SK-N-SH (cell line): Measurements from ENCODE around the gene PRRC2B. TPM values are rescaled to one million over a fixed set of nuclear protein-coding genes. Genes with fewer than 3 reads are reported as not detected.

Experiments used
- CTCF ChIA-PET: fragments of 300-600, 350-600 bp; formaldehyde crosslinking; extraction: SDS; loops from one replicate; lab custom pipeline; 2021; lab: Yijun Ruan, JAX
- POLR2A ChIA-PET: fragments of 350-600 bp; sonication (Branson Sonifier 250); formaldehyde crosslinking; extraction: SDS; loops from one replicate; lab custom pipeline; 2020; ENCODE audit warnings: antibody characterized with exemption, inconsistent platforms; lab: Yijun Ruan, JAX
- DNase-seq: peaks from one replicate; pipeline ENCODE4 v3.0.0; 2012
- H2AFZ ChIP-seq: fragments of 200-600 bp; sonication (generic); 2 replicates; pipeline ENCODE4 v1.8.1; 2016; ENCODE audit warnings: antibody characterized with exemption, mild to moderate bottlenecking, low read depth
- H3F3A ChIP-seq: fragments of 200-600 bp; sonication (generic); replicated peaks from 2 replicates; pipeline ENCODE3; 2016; ENCODE audit warnings: antibody characterized with exemption, mild to moderate bottlenecking; ENCODE audit not compliant: insufficient read depth
- H3K27ac ChIP-seq, 2 experiments: fragments of 200-500 bp in 1 of 2; fragments of 200-600 bp in 1 of 2; sonication (Bioruptor generic) in 1 of 2; sonication (generic), shearing (Covaris generic) in 1 of 2; 2 replicates each; pipeline versions ENCODE4 v1.5.1 to v1.6.1; 2014 to 2016; ENCODE audit warnings: low read depth in 2 of 2, inconsistent platforms in 1 of 2, low read length in 1 of 2, mild to moderate bottlenecking in 1 of 2, mixed read lengths in 1 of 2
- H3K27me3 ChIP-seq: fragments of 200-600 bp; sonication (generic), shearing (Covaris generic); 2 replicates; pipeline ENCODE4 v1.6.1; 2016; ENCODE audit warnings: mixed run types; ENCODE audit not compliant: insufficient read depth
- H3K36me3 ChIP-seq, 2 experiments: fragments of 200-500 bp in 1 of 2; fragments of 200-600 bp in 1 of 2; sonication (Bioruptor generic) in 1 of 2; sonication (generic) in 1 of 2; replicated peaks in 1 of 2; 2 replicates each; pipeline versions ENCODE3 to v1.5.1; 2014 to 2016; ENCODE audit warnings: low read length in 1 of 2, mild to moderate bottlenecking in 1 of 2; ENCODE audit not compliant: insufficient read depth in 2 of 2, control insufficient read depth in 1 of 2
- H3K4me1 ChIP-seq, 2 experiments: fragments of 200-500 bp in 1 of 2; fragments of 200-600 bp in 1 of 2; sonication (Bioruptor generic) in 1 of 2; sonication (generic), shearing (Covaris generic) in 1 of 2; 2 replicates each; pipeline versions ENCODE4 v1.5.1 to v1.6.1; 2014 to 2016; ENCODE audit warnings: low read depth in 1 of 2, low read length in 1 of 2, mixed run types in 1 of 2; ENCODE audit not compliant: insufficient read depth in 2 of 2, control insufficient read depth in 1 of 2
- H3K4me2 ChIP-seq: fragments of 200-600 bp; sonication (generic), shearing (Covaris generic); 2 replicates; pipeline ENCODE4 v1.6.1; 2017; ENCODE audit warnings: mixed run types
- H3K4me3 ChIP-seq, 2 experiments: fragments of 200-500 bp in 1 of 2; fragments of 200-600 bp in 1 of 2; sonication (Bioruptor generic) in 1 of 2; sonication (generic), shearing (Covaris generic) in 1 of 2; 2 replicates each; pipeline versions ENCODE4 v1.5.1 to v1.8.1; 2014 to 2016; ENCODE audit warnings: low read depth in 2 of 2, inconsistent platforms in 1 of 2, low read length in 1 of 2, mild to moderate bottlenecking in 1 of 2, mixed read lengths in 1 of 2, moderate library complexity in 1 of 2
- H3K79me2 ChIP-seq: fragments of 200-600 bp; sonication (generic); 2 replicates; pipeline ENCODE4 v1.8.1; 2017; ENCODE audit warnings: mild to moderate bottlenecking; ENCODE audit not compliant: insufficient read depth
- H3K9ac ChIP-seq: fragments of 200-600 bp; sonication (generic); 2 replicates; pipeline ENCODE4 v1.6.1; 2017; ENCODE audit warnings: mixed run types
- H3K9me2 ChIP-seq: fragments of 200-600 bp; sonication (generic); 2 replicates; pipeline ENCODE4 v1.6.1; 2017; ENCODE audit warnings: mixed run types
- H3K9me3 ChIP-seq: fragments of 200-600 bp; sonication (generic); 2 replicates; pipeline ENCODE4 v1.6.1; 2017; ENCODE audit warnings: mixed run types, mild to moderate bottlenecking, moderate library complexity
- H4K20me1 ChIP-seq: fragments of 200-600 bp; sonication (generic); 2 replicates; pipeline ENCODE4 v1.6.1; 2017; ENCODE audit warnings: mild to moderate bottlenecking, mixed run types; ENCODE audit not compliant: insufficient read depth
- FOSL2 ChIP-seq: IDR thresholded peaks from 2 replicates; pipeline ENCODE4 v1.4.0; 2012; ENCODE audit warnings: low read depth, mild to moderate bottlenecking, moderate library complexity, borderline replicate concordance
- FOXJ3 ChIP-seq: sonication (generic); formaldehyde crosslinking; IDR thresholded peaks from 2 replicates; pipeline ENCODE4 v1.5.1; 2020; ENCODE audit warnings: mild to moderate bottlenecking, missing genetic modification reagents
- FOXM1 ChIP-seq: IDR thresholded peaks from 2 replicates; pipeline ENCODE4 v1.4.0; 2012; ENCODE audit warnings: low read depth, mild to moderate bottlenecking
- GABPA ChIP-seq: IDR thresholded peaks from 2 replicates; pipeline ENCODE4 v1.4.0; 2012; ENCODE audit warnings: low read depth, mild to moderate bottlenecking
- GATA2 ChIP-seq: sonication (generic); formaldehyde crosslinking; IDR thresholded peaks from 2 replicates; pipeline ENCODE4 v1.5.0; 2020; ENCODE audit warnings: mild to moderate bottlenecking, missing genetic modification reagents
- MXI1 ChIP-seq: IDR thresholded peaks from 2 replicates; pipeline ENCODE4 v1.6.1; 2012; ENCODE audit warnings: mild to moderate bottlenecking, low read depth, low read length, improper control_type of control experiment
- NFIC ChIP-seq: IDR thresholded peaks from 2 replicates; pipeline ENCODE4 v1.4.0; 2012; ENCODE audit warnings: borderline replicate concordance
- RAD21 ChIP-seq: IDR thresholded peaks from 2 replicates; pipeline ENCODE4 v1.6.1; 2012; ENCODE audit warnings: mild to moderate bottlenecking, low read length
- RCOR1 ChIP-seq: fragments of 150-350 bp; IDR thresholded peaks from 2 replicates; pipeline ENCODE4 v1.6.1; 2017; ENCODE audit warnings: antibody characterized with exemption, low read length
- RFX5 ChIP-seq: IDR thresholded peaks from 2 replicates; pipeline ENCODE4 v1.6.1; 2012; ENCODE audit warnings: mild to moderate bottlenecking, improper control_type of control experiment, low read length
- SIN3A ChIP-seq: IDR thresholded peaks from 2 replicates; pipeline ENCODE4 v1.6.1; 2012; ENCODE audit warnings: low read depth, mild to moderate bottlenecking, low read length, moderate library complexity, borderline replicate concordance
- SMC3 ChIP-seq: IDR thresholded peaks from 2 replicates; pipeline ENCODE4 v1.6.1; 2012; ENCODE audit warnings: low read depth, low read length, improper control_type of control experiment
- TCF12 ChIP-seq: IDR thresholded peaks from 2 replicates; pipeline ENCODE4 v1.4.0; 2012
- WGBS: methylation state at CpG from one replicate; pipeline ENCODE4 v1.1.6; 2017; ENCODE audit warnings: low lambda C conversion rate; 5-methylcytosine and 5-hydroxymethylcytosine counted together
- polyA plus RNA-seq, 3 experiments: library from polyadenylated mRNA; depleted of rRNA; stranded (reverse); fragments of >200 nt; gene quantifications; 2 replicates each; pipeline ENCODE4 v1.2.3, GENCODE V29; 2012
- TF ChIP-seq, protein P1 (sequence below): IDR thresholded peaks from 2 replicates; pipeline ENCODE4; 2012
- TF ChIP-seq, protein P2 (sequence below): IDR thresholded peaks from 2 replicates; pipeline ENCODE4 v1.4.0; 2012; ENCODE audit warnings: low read depth
- TF ChIP-seq, protein P3 (sequence below): fragments of 200-600 bp; sonication (generic); IDR thresholded peaks from 2 replicates; pipeline ENCODE4 v1.6.1; 2017; ENCODE audit warnings: antibody characterized with exemption, mild to moderate bottlenecking, moderate library complexity
- TF ChIP-seq, protein P4 (sequence below): fragments of 150-350 bp; IDR thresholded peaks from 2 replicates; pipeline ENCODE4 v1.6.1; 2017; ENCODE audit warnings: antibody characterized with exemption, low read length, low read depth, borderline replicate concordance
- TF ChIP-seq, protein P5 (sequence below): IDR thresholded peaks from 2 replicates; pipeline ENCODE4 v1.4.0; 2012; ENCODE audit warnings: low read depth, borderline replicate concordance
- TF ChIP-seq, protein P6 (sequence below): IDR thresholded peaks from 2 replicates; pipeline ENCODE4 v1.6.1; 2012; ENCODE audit warnings: mild to moderate bottlenecking, low read depth, low read length, moderate library complexity

Gene PRRC2B
- polyA plus RNA-seq, 1 of the 3 experiments (the other 2 are of a cell fraction): 26.3 TPM

DNA sequence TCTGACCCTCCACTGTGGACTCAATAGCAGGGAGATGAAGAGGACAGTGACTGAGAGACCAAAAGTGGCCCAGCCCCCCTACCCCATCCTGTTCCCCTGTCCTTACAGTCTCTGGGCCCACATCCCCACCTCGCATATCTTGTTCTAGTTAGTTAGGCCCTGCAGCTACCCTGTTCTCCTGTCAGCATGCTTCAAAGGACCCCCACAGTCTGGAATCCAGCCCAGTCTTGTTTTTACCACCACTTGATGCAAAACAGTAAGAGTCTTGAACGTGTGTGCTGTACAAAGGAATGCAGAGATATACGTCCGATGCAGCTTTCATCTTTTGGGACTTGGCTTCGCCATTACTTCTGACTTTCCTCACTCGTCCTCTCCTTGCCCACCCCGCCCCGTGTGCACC, 96.6 kb downstream of the PRRC2B start:
- Histone ChIP-seq H3K9ac (no peak overlapping the region), H3K27ac (no peak overlapping the region), H2AFZ (no peak overlapping the region), H3K79me2 (peaks cover 13% of the 10 kb centered on the region; the same call in 1 of the 2 replicates), H3K4me1 (no peaks in the 10 kb centered on the region; a peak in 1 of 4 replicates), H3K27me3 (no peaks in the 10 kb centered on the region), H3K4me2 (no peak overlapping the region), H3K4me3 (no peak overlapping the region), H3K9me3 (no peaks in the 10 kb centered on the region), H3K9me2 (no peaks in the 10 kb centered on the region), H4K20me1 (peaks cover 8% of the 10 kb centered on the region; the same call in 1 of the 2 replicates), H3F3A (peaks cover 3% of the 10 kb centered on the region), H3K36me3 (peaks cover 42 to 99% of the 10 kb centered on the region in 2 experiments)
- DNase-seq: no peak
- ChIA-PET CTCF (interaction anchor here (0.8 to 1.5 kb wide), 3 partner anchors 11 to 141 kb away, joined by 3 to 6 read pairs (median 5); no protein-coding TSS in a partner anchor), POLR2A (no interaction called here)
- WGBS: 81% methylated on average over 8 of the region's 8 CpGs
- TF ChIP-seq NFIC (no peak), RAD21 (no peak), GATA2 (CRISPR knock-in tag) (no peak), FOXJ3 (CRISPR knock-in tag) (no peak), GABPA (no peak), SIN3A (no peak), MXI1 (no peak), TCF12 (no peak), RCOR1 (no peak), SMC3 (no peak), FOSL2 (no peak), RFX5 (no peak), FOXM1 (no peak)
- TF ChIP-seq, protein P1, sequence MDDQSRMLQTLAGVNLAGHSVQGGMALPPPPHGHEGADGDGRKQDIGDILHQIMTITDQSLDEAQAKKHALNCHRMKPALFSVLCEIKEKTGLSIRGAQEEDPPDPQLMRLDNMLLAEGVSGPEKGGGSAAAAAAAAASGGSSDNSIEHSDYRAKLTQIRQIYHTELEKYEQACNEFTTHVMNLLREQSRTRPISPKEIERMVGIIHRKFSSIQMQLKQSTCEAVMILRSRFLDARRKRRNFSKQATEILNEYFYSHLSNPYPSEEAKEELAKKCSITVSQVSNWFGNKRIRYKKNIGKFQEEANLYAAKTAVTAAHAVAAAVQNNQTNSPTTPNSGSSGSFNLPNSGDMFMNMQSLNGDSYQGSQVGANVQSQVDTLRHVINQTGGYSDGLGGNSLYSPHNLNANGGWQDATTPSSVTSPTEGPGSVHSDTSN: no peak
- TF ChIP-seq, protein P2, sequence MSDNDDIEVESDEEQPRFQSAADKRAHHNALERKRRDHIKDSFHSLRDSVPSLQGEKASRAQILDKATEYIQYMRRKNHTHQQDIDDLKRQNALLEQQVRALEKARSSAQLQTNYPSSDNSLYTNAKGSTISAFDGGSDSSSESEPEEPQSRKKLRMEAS: no peak
- TF ChIP-seq, protein P3, sequence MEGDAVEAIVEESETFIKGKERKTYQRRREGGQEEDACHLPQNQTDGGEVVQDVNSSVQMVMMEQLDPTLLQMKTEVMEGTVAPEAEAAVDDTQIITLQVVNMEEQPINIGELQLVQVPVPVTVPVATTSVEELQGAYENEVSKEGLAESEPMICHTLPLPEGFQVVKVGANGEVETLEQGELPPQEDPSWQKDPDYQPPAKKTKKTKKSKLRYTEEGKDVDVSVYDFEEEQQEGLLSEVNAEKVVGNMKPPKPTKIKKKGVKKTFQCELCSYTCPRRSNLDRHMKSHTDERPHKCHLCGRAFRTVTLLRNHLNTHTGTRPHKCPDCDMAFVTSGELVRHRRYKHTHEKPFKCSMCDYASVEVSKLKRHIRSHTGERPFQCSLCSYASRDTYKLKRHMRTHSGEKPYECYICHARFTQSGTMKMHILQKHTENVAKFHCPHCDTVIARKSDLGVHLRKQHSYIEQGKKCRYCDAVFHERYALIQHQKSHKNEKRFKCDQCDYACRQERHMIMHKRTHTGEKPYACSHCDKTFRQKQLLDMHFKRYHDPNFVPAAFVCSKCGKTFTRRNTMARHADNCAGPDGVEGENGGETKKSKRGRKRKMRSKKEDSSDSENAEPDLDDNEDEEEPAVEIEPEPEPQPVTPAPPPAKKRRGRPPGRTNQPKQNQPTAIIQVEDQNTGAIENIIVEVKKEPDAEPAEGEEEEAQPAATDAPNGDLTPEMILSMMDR: no peak
- TF ChIP-seq, protein P4, sequence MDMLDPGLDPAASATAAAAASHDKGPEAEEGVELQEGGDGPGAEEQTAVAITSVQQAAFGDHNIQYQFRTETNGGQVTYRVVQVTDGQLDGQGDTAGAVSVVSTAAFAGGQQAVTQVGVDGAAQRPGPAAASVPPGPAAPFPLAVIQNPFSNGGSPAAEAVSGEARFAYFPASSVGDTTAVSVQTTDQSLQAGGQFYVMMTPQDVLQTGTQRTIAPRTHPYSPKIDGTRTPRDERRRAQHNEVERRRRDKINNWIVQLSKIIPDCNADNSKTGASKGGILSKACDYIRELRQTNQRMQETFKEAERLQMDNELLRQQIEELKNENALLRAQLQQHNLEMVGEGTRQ: no peak
- TF ChIP-seq, protein P5, sequence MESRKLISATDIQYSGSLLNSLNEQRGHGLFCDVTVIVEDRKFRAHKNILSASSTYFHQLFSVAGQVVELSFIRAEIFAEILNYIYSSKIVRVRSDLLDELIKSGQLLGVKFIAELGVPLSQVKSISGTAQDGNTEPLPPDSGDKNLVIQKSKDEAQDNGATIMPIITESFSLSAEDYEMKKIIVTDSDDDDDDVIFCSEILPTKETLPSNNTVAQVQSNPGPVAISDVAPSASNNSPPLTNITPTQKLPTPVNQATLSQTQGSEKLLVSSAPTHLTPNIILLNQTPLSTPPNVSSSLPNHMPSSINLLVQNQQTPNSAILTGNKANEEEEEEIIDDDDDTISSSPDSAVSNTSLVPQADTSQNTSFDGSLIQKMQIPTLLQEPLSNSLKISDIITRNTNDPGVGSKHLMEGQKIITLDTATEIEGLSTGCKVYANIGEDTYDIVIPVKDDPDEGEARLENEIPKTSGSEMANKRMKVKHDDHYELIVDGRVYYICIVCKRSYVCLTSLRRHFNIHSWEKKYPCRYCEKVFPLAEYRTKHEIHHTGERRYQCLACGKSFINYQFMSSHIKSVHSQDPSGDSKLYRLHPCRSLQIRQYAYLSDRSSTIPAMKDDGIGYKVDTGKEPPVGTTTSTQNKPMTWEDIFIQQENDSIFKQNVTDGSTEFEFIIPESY: no peak
- TF ChIP-seq, protein P6, sequence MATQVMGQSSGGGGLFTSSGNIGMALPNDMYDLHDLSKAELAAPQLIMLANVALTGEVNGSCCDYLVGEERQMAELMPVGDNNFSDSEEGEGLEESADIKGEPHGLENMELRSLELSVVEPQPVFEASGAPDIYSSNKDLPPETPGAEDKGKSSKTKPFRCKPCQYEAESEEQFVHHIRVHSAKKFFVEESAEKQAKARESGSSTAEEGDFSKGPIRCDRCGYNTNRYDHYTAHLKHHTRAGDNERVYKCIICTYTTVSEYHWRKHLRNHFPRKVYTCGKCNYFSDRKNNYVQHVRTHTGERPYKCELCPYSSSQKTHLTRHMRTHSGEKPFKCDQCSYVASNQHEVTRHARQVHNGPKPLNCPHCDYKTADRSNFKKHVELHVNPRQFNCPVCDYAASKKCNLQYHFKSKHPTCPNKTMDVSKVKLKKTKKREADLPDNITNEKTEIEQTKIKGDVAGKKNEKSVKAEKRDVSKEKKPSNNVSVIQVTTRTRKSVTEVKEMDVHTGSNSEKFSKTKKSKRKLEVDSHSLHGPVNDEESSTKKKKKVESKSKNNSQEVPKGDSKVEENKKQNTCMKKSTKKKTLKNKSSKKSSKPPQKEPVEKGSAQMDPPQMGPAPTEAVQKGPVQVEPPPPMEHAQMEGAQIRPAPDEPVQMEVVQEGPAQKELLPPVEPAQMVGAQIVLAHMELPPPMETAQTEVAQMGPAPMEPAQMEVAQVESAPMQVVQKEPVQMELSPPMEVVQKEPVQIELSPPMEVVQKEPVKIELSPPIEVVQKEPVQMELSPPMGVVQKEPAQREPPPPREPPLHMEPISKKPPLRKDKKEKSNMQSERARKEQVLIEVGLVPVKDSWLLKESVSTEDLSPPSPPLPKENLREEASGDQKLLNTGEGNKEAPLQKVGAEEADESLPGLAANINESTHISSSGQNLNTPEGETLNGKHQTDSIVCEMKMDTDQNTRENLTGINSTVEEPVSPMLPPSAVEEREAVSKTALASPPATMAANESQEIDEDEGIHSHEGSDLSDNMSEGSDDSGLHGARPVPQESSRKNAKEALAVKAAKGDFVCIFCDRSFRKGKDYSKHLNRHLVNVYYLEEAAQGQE: no peak
